GM19193 (cell line): ENCODE results near the gene SYS1.

Source experiments
- POLR2A ChIP-seq: IDR thresholded peaks from 4 replicates; pipeline ENCODE4 v1.6.1; 2011; ENCODE audit not compliant: insufficient read depth, insufficient read length; ENCODE audit errors: extremely low read depth

The SYS1 gene

DNA sequence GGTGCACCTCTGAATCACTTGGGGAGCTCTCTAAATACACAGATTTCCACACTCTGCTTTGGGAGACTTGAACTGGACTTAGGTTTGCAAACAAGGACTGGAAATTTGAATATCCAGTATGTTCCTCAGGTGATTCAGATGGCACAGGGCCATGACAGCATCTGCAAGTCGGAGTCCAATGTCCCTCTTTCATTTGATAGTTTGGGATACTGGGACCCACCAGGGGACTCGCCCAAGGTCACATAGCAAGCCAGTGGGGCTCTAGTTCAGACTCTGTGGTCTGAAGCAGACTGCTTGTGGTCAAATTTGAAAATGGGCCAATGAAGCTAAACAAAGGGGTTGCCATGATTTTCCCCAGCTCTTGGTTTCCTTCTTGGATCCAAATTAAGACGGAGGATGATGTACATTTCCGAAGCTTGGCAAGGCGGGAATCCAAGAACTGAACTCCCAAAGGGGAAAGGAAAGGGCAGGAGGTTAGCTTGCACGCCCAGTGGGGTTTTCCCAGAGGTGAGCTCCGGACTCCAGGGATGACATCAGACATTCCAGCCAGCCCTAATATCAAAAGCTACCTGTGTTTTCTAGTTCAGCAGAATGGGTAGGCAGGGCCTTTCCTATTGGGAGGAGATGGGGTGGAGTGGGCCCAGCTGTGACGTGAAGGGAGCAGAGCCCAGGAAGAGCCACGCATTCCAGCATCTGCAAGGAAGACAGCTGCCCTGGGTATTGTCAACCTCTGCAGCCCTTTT is 3.4 kb upstream of the SYS1 start:
- TF ChIP-seq POLR2A = no peak

DNA sequence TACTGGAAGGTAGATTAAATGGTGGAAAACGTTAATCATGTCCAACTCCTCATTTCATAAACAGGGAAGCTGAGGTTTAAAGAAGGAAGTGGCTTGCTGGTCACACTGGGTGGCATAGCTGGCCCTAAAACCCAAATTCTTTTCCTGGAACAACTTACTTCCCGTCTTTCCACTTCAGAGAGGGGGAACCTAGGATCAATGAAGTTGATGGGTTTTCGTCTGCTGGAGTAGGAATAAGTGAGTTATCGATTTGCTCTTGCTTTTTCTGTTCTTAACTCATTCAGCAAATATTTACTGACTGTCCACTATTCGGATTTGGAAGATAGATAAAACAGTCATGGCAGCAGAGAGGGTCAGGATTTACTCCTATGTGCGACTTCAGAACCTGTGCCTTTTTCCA is 1.2 kb upstream of the SYS1 start:
- TF ChIP-seq POLR2A = no peak

DNA sequence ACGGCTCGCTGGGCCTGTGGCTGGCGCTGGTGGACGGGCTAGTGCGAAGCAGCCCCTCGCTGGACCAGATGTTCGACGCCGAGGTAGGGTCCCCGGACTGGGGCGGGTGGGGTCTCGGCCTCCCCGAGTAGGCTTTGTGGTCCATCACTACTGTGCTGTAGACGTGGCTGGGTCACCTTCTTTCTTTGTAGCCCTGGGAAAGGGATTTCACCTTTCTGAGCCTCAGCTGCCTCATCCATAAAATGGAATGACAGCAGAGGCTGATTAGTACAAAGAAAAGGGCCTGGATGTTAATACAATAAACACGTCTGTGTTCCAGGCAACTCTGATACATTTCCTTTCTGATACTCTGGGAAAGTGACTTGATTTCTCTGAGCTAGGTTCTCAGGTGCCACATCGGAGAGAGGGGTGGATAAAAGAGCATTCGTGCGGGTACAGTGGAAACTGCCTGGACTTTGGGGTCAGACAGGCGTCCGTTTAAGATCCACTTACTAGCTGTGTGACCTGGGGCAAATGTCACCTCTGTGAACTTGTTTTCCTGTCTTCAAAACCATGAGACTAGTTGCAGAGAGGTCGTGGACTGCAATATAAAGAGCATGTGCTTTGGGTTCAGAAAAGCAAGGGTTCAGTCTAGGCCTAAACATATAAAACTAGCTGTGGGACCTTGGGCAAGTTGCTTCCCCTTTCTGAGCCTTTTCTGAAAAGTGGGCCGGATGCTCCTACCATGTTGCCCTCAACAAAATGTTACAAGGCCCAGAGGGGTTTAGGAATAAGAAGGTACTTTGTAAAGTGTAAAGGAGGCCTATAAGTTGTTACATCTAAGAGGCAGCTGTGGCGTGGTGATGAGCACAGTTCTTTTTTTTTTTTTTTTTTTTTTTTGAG is 896 bp downstream of the SYS1 start:
- TF ChIP-seq POLR2A = no peak

DNA sequence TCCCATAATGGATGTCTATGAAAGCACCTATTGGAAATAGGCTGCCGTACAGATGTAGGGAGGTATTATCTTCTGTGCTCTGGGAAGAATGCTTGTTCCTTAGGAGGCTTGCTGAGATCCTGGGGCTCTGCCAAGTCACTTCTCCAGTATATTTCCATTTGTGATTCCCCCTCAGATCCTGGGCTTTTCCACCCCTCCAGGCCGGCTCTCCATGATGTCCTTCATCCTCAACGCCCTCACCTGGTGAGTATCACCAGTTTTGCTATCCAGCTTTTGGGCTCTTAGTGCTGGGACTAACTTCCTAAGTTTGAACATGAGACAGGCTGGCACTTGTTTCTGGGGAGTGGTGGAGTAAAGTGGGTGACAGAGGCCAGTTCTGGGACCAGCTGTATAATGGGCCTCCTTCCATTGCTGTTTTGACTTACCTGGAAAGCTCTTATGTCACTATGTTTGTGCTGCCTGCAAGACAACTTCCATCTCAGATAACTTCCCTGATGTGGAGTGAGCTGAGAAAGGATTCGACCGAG is 2.6 kb downstream of the SYS1 start:
- no peak for TF ChIP-seq POLR2A

DNA sequence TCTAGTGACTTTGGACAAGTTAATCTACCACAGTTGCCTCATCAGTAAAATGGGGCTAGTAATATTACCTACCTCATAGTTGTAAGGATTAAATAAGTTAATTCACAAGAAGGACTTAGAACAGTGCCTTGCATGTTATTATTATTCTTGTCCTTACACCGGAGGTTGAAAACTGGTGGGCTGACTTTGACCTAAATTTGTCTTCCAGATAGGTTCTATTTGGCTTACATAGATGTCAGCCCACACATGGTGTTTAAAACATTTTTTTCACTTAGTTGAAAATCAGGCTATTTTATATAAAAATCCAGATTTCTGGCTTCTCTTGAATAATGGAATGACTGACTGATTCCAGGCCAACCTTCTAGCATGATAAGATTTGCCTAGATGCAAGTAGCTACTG is 3.2 kb downstream of the SYS1 start:
- no peak for TF ChIP-seq POLR2A

DNA sequence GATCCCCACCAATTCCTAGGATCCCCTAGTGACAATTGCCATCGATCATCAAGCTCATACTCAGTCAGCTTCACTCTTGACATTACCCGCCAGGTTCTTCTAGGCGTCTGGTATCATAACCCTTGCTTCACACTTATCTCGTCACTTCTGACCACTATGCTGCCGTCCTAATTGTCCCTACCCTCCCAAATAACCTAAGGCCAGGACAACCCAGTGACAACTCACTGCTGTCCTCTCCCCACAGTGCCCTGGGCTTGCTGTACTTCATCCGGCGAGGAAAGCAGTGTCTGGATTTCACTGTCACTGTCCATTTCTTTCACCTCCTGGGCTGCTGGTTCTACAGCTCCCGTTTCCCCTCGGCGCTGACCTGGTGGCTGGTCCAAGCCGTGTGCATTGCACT is 3.7 kb downstream of the SYS1 start:
- no peak for TF ChIP-seq POLR2A

DNA sequence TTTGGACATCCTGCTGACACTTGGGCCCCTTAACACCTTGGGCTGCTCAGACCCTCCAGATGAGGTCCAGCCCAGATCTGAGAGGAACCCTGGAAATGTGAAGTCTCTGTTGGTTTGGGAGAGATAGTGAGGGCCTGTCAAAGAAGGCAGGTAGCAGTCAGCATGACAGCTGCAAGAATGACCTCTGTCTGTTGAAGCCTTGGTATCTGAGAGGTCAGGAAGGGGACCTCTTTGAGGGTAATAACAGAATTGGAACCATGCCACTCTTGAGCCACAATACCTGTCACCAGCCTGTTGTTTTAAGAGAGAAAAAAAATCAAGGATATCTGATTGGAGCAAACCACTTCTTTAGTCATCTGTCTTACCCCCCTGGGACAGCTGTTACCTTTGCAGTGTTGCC is 4.2 kb downstream of the SYS1 start:
- no peak for TF ChIP-seq POLR2A

DNA sequence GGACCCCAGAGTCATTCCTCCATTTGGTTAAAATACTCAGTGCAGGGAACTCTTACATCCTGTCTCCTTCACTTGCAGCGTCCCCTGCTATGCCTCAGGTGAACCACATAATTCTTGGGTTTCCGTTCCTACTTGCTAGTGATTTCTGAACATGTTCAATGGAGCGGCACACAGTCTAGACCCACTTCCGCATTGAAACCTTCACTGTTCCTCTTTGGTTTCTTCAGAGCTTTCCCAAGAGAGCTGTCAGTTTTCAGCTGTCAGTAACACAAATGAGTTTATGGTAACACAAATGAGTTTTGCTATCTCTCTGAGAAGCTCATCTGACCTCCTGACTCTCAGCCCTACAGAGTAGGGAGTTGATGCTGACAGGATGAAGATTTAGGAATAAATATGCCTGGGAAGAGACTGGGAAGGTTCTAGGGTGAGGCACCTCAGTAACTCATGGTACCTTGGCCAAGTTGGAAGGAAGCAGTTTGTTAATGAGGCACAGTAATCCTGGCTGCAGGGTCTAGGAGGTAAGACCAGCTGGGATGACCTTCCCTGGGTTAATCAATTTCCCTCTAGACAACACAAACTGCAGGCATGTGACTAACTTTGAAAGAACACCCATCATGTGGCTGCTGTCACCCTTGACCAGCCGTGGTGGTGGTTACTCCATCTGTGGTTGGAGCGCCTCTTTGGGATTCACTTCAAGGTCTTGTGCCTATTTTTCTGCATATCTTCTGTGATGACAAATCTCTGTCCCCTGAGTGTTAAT is 5.4 kb downstream of the SYS1 start:
- no peak for TF ChIP-seq POLR2A

DNA sequence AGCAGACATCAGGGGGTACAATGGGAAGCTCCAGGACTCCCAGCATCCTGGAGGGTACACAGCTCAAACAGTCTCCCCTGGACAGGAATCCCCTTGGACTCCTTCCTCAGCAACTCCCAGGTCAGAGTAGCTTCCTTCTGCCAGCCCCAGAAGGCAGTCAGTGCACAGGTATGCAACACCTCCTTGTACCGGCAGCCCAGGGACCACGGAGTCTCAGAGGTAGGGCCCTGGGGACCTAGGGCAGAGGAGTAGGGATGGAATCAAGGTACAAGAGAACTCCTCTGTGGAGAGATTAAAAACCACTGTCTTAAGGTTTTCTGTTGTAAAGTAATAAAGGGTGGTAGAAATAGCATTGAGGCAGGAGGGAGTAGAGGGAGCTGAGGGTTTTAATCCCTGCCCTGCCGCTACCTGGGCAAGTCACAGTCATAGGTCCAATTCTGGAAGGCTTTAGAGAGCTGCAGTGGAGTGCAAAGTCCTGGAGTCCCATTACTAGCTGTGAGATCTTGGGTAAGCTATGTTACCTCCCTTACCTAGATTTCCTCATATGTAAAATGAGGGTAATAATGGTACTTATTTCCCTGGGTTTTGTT is 7.7 kb downstream of the SYS1 start:
- no peak for TF ChIP-seq POLR2A

DNA sequence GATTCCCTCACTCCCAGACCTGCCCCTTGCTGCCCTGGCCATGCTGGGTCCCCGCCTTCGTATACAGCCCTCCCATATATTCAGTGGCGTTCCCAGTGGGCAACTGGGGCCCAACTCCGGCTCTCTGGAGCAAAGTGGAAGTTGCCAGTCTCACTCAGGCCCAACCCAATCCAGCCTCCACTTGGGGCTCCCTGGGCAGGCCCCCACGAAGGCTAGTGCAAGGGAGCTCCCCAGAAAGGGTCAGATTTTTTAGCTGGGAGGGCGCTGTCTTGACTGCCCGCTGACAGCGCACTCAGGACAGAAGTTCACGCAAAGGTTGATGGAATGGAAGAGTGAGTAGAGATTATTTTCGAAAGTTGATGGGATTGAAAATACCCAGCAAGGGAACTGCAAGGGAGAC is 9.3 kb downstream of the SYS1 start:
- no peak for TF ChIP-seq POLR2A

DNA sequence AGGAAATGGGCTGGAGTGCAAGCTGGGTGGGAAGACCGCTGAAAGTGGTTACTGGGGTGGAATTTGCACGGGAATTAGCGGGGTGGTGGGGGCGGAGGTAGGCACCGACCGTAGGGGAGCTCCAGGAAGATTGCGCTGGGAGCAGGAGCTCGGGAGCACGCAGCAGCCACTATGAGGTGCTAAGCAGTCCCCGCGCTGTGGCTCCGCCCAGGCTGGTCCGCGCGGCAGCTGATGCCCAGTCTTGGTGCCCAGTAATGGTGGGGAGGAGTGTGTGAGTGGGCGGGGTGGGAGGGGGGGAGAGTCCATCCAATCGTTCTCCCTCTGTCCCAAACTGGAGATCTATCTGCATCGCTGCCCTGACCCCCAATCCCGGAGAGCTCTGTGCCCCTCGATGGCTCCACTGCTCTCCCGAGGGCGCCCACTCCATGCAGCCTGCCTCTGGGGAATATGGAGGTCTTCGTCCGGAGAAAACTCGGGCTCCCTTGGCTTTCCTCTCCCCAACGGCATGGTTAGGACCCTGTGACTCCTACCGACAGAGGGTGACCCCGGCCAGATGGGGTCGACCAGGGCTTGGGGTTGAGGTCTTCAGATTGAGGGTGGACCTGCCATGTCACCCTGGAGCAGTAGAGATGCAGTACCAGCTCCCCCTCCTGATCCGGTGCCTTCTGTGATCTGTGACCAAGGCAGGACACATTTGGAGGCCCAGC is 9.8 kb downstream of the SYS1 start:
- no peak for TF ChIP-seq POLR2A

DNA sequence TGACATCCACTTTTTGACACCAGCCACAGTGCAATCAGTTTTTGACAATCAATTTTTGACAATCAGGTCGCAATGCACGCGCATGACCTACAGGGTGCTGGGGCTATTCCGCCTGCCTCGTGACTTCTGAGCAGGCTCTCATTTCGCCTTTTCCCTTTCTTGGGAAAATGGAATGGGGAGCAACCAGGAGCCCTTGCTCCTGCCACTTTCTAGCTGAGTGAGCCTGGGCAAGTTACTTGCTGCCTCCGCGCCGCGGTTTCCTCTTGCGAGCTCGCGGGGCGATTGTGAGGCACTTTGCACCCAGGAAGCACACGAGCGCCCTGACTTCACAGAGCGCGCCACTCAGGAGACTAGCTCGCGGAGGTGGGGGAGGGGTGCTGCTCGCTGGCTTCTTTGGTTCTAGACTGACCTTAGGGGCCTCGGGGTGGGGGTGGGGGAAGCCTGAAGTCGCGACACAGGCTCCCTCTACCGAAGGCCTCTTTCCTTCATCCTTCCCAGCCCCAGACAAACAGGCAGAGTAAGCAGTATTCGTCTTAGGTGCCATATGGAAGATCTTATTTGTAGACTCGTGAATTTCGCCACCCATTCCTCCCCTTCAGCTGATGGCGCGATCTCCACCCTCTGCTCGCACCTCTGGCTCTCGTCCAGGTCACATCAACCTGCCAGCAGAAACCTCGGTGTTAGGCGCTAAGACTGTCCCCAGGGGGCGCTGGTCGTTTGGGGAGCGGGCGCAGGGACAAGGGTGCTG is 10.6 kb downstream of the SYS1 start:
- no peak for TF ChIP-seq POLR2A

DNA sequence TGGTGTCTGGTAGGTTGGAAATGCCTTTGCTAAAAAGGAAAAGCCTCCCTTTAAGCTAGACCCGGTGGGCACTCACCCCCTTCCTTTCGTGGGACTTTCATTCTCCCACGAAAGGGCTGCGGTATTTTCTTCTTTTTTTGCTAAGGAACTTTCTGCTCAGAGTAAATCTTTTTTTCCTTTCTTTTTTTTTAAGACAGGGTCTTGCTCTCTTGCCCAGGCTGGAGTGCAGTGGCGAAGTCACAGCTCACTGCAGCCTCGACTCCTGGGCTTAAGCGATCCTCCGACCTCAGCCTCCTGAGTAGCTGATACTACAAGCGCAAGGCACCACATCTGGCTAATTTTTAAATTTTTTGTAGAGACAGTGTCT is 11.1 kb downstream of the SYS1 start:
- no peak for TF ChIP-seq POLR2A

DNA sequence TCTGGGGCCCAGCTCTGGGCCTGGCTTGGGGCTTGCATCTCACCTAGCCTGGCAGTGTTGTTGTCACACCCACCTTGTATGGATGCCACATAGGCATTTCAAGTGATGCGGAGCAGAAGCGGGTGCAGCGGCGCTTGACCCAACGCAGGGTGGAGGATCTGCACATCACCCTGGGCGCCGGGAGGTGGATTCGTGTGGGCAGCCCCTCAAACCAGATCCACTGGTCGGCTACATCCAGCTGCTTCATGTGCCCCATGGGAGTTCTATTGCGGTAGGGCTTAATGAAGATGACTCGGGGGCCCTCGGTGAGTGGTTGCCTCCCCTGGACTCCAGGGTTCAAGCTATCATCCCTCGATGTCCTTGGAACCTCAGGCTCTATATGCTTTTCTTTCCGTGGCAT is 12.0 kb downstream of the SYS1 start:
- TF ChIP-seq POLR2A = no peak

DNA sequence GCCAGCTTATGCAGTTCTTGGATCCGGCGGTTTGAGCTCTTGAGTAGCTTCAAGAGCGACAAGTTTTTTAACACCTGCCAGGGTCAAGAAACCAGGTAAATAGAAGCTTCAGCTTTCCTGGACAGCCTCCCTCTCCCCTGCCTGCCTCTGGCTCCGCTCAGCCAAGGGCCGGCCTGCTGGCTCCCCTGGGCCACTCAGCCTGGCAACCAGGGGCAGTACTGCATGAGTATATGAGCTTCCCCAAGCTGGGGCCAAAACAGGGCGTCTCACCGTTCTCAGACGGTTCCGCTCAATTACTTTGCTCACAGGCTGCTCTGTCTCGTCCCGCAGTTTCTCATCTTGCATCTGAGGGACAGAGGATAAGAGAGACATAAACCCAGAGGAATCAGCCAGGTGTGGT is 14.3 kb downstream of the SYS1 start:
- TF ChIP-seq POLR2A = no peak
